Common myeloid progenitor, CD34-positive (primary cell): ENCODE data around the gene NR2C1.
A peak's percentile ranks its signal among the peaks of the same experiment; 100 is the strongest.

ENCODE experiments used
- CTCF ChIA-PET: fragments of 350-600 bp; sonication (Branson Sonifier 250); formaldehyde crosslinking; loops from one replicate; lab custom pipeline; 2021; ENCODE audit warnings: antibody characterized with exemption; lab: Charles Lee
- POLR2A ChIA-PET: fragments of 350-600 bp; sonication (Branson Sonifier 250); formaldehyde crosslinking; loops from one replicate; lab custom pipeline; 2021; ENCODE audit warnings: antibody characterized with exemption; lab: Charles Lee
- DNase-seq, 3 donors: peaks; one replicate each; pipeline versions ENCODE4 v3.0.0 to v3.0.0-alpha.2; 2013
- H3K27ac ChIP-seq, 2 experiments: 1 replicate in 1 of 2; 2 replicates in 1 of 2; pipeline ENCODE4 v1.7.0; 2013; ENCODE audit warnings: inconsistent platforms in 2 of 2, low read length in 2 of 2, mild to moderate bottlenecking in 2 of 2, low read depth in 1 of 2, moderate library complexity in 1 of 2; ENCODE audit not compliant: severe bottlenecking in 2 of 2, insufficient read depth in 1 of 2, poor library complexity in 1 of 2
- H3K27me3 ChIP-seq, 5 experiments: replicated peaks in 2 of 5; 1 replicate in 3 of 5; 2 replicates in 2 of 5; pipeline versions ENCODE4 v1.6.1 to v1.7.0; 2013; ENCODE audit warnings: low read length in 4 of 5, mild to moderate bottlenecking in 2 of 5, moderate library complexity in 2 of 5, inconsistent platforms in 1 of 5; ENCODE audit not compliant: insufficient read depth in 5 of 5, control insufficient read depth in 4 of 5
- H3K36me3 ChIP-seq, 4 experiments: 1 replicate in 2 of 4; 2 replicates in 2 of 4; pipeline versions ENCODE4 v1.6.1 to v1.7.0; 2013; ENCODE audit warnings: low read length in 3 of 4, control low read depth in 1 of 4, mild to moderate bottlenecking in 1 of 4; ENCODE audit not compliant: control insufficient read depth in 4 of 4, insufficient read depth in 4 of 4
- H3K4me1 ChIP-seq, 4 experiments: 1 replicate in 3 of 4; 2 replicates in 1 of 4; pipeline versions ENCODE4 v1.6.1 to v1.7.1; 2013; ENCODE audit warnings: low read length in 3 of 4, mild to moderate bottlenecking in 3 of 4, control low read depth in 1 of 4, inconsistent platforms in 1 of 4, moderate library complexity in 1 of 4; ENCODE audit not compliant: control insufficient read depth in 4 of 4, insufficient read depth in 4 of 4; ENCODE audit errors: control extremely low read depth in 1 of 4
- H3K4me3 ChIP-seq, 7 experiments: 1 replicate in 4 of 7; 2 replicates in 3 of 7; pipeline versions ENCODE4 v1.5.1 to v1.7.0; 2013; ENCODE audit warnings: mild to moderate bottlenecking in 7 of 7, low read length in 6 of 7, moderate library complexity in 6 of 7, inconsistent platforms in 2 of 7, low read depth in 2 of 7, control low read depth in 1 of 7; ENCODE audit not compliant: insufficient read depth in 4 of 7, control insufficient read depth in 1 of 7; ENCODE audit errors: extremely low read depth in 1 of 7
- H3K9me3 ChIP-seq, 5 experiments: 1 replicate in 4 of 5; 2 replicates in 1 of 5; pipeline versions ENCODE4 v1.6.1 to v1.7.1; 2013; ENCODE audit warnings: low read length in 4 of 5, mild to moderate bottlenecking in 2 of 5, inconsistent platforms in 1 of 5, low read depth in 1 of 5, moderate library complexity in 1 of 5; ENCODE audit not compliant: control insufficient read depth in 4 of 5, insufficient read depth in 2 of 5; ENCODE audit errors: control extremely low read depth in 1 of 5
- WGBS: methylation state at CpG from one replicate; pipeline ENCODE4 v1.1.5; 2013; ENCODE audit not compliant: insufficient coverage; 5-methylcytosine and 5-hydroxymethylcytosine counted together

The NR2C1 gene

GRCh38 chr12:95006206-95006605 is 67.2 kb downstream of the NR2C1 start:
- ChIA-PET POLR2A (no interaction called here), CTCF (no interaction called here)
- no peak for DNase-seq
- no peak overlapping the region for H3K4me3 ChIP-seq
- no peaks in the 10 kb centered on the region for H3K27me3 ChIP-seq
- peaks cover 2 to 11% (median 4%) of the 10 kb centered on the region in 5 experiments for H3K9me3 ChIP-seq
- 100% methylated on average over 3 of the region's 4 CpGs for WGBS
- no peaks in the 10 kb centered on the region for H3K36me3 ChIP-seq
- H3K4me1 ChIP-seq, result peaks cover 5 to 19% (median 12%) of the 10 kb centered on the region in 4 experiments
- no peak overlapping the region for H3K27ac ChIP-seq

- CTCF ChIA-PET, result interaction anchor here (1.0 to 1.2 kb wide), 2 partner anchors 9 to 23 kb away, joined by 3 to 4 read pairs; no protein-coding TSS in a partner anchor
- Histone ChIP-seq H3K4me1 (peaks cover 5 to 21% (median 12%) of the 10 kb centered on the region in 4 experiments), H3K27ac (no peak overlapping the region), H3K4me3 (no peak overlapping the region), H3K36me3 (peaks cover 0 to 10% (median 5%) of the 10 kb centered on the region in 4 experiments), H3K9me3 (peaks cover 2 to 11% (median 4%) of the 10 kb centered on the region in 5 experiments), H3K27me3 (no peaks in the 10 kb centered on the region)
- POLR2A ChIA-PET, result no interaction called here
- 75% methylated on average over 1 of the region's 2 CpGs for WGBS
- DNase-seq, result peak; percentile 14 to 47 (median 43)
Measured at GRCh38 chr12:95004610-95005009, 68.8 kb downstream of the NR2C1 start.

DNA sequence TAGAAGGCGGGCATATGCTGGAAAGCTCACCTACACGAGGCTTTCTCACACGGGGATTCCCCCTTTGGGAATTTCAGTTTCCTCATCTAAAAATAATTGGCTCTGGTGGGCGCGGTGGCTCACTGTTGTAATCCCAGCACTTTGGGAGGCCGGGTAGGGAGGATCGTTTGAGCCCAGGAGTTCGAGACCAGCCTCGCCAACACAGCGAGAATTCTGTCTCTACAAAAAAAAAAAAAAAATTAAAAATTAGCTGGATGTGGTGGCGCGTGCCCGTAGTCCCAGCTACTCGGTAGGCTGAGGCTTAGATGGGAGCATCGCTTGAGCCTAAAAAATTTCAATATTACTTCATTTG is 69.5 kb downstream of the NR2C1 start:
- peaks cover 5 to 21% (median 12%) of the 10 kb centered on the region in 4 experiments for H3K4me1 ChIP-seq
- H3K27ac ChIP-seq, result peak overlapping the region; percentile 25 to 96
- CTCF ChIA-PET, result interaction anchor here (0.8 to 1.8 kb wide), 4 partner anchors 10 to 23 kb away, joined by 3 to 4 read pairs (median 4); no protein-coding TSS in a partner anchor
- H3K9me3 ChIP-seq, result peaks cover 2 to 11% (median 4%) of the 10 kb centered on the region in 5 experiments
- 67% methylated on average over 10 of the region's 15 CpGs for WGBS
- no peak for DNase-seq
- POLR2A ChIA-PET, result interaction anchor here (1.0 kb wide), 1 partner anchor 12 kb away, joined by 3 read pairs; no protein-coding TSS in a partner anchor
- H3K4me3 ChIP-seq, result peak overlapping the region; percentile 78 to 100 (median 95)
- peaks cover 0 to 10% (median 5%) of the 10 kb centered on the region in 4 experiments for H3K36me3 ChIP-seq
- H3K27me3 ChIP-seq, result no peaks in the 10 kb centered on the region

DNA sequence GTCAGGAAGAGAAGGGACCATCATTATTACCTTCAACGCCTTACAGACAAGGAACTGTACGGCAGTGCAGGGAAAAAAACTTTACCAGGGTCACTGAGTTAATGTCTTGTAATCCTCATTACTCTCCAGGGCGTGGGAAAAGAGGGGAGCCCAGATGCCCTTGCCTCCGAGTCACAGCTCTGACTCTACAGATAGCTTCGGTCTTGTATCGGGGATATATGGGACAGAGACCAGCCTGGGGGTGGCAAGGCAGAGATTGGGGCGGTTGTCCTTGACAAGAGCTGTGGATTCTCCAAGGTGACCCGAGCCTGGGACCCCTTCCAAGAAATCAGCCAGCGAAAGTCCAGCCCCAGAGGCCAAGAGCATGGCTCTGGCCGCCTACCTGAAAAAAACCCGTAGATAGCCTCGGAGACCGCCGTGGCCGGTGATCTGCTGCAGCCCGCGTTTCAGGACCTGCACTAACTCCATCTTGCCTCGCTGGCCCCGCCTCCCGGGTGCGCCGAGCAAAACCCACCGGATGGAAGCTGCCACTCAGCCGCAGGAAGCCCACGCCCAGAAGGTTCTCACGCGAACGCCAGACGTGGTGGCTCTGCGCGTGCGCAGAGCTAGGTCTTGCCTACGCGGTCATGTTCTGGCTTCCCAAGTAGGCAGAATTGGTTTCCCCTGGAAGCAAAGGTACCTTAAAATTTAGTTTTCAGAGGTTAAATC is 70.1 kb downstream of the NR2C1 start, which contains the start of gene NDUFA12:
Gene NDUFA12, minus strand, starts transcription at position 485 of the 708 bp plus-strand sequence. Its CDS starts 17 bp downstream, at position 468.
- Histone ChIP-seq H3K9me3 (peaks cover 1 to 11% (median 4%) of the 10 kb centered on the region in 5 experiments), H3K36me3 (peaks cover 0 to 10% (median 5%) of the 10 kb centered on the region in 4 experiments), H3K4me3 (peak within 1 kb of the TSS; percentile 78 to 100 (median 95)), H3K27ac (peak within 1 kb of the TSS; percentile 88 to 96), H3K27me3 (no peaks in the 10 kb centered on the region), H3K4me1 (peaks cover 5 to 22% (median 14%) of the 10 kb centered on the region in 4 experiments)
- POLR2A ChIA-PET, result interaction anchor here (1.0 kb wide), 1 partner anchor 13 kb away, joined by 3 read pairs; no protein-coding TSS in a partner anchor
- under 1% methylated on average over 28 of the region's 34 CpGs for WGBS
- DNase-seq, result peak; percentile 97 to 98 (median 97)
- CTCF ChIA-PET, result interaction anchor here (0.8 to 1.8 kb wide), 4 partner anchors 11 to 22 kb away, joined by 3 to 4 read pairs (median 4); no protein-coding TSS in a partner anchor

- Histone ChIP-seq H3K4me3 (peak overlapping the region; percentile 78 to 100 (median 95)), H3K27ac (peak overlapping the region; percentile 88 to 96), H3K4me1 (peaks cover 5 to 24% (median 16%) of the 10 kb centered on the region in 4 experiments), H3K36me3 (peaks cover 0 to 10% (median 5%) of the 10 kb centered on the region in 4 experiments), H3K27me3 (no peaks in the 10 kb centered on the region), H3K9me3 (peaks cover 0 to 8% (median 2%) of the 10 kb centered on the region in 5 experiments)
- POLR2A ChIA-PET, result interaction anchor here (1.0 kb wide), 1 partner anchor 13 kb away, joined by 3 read pairs; no protein-coding TSS in a partner anchor
- no CpG with 5 or more reads among the region's 3 CpGs for WGBS
- CTCF ChIA-PET, result interaction anchor here (1.8 kb wide), 1 partner anchor 17 kb away, joined by 4 read pairs; no protein-coding TSS in a partner anchor
- peak; percentile 4 to 45 (median 28) for DNase-seq
Measured at GRCh38 chr12:95002754-95003153, 70.7 kb downstream of the NR2C1 start.

DNA sequence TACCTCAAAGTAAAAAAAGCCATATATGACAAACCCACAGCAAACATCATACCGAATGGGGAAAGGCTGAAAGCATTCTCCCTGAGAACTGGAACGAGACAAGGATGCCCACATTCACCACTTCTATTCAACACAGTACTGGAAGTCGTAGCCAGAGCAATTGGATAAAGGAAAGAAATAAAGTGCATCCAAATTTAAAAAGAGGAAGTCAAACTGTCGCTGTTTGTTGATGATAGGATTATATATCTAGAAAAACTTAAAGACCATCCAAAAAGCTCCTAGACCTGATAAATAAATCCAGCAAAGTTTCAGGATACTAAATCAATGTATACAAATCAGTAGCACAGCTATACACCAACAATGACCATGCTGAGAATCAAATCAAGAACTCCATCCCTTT is 75.1 kb downstream of the NR2C1 start:
- no peak overlapping the region for H3K4me3 ChIP-seq
- H3K27ac ChIP-seq, result no peak overlapping the region
- DNase-seq, result peak; percentile 5 to 45 (median 28)
- peaks cover 6 to 23% (median 12%) of the 10 kb centered on the region in 4 experiments for H3K36me3 ChIP-seq
- H3K4me1 ChIP-seq, result peaks cover 5 to 16% (median 13%) of the 10 kb centered on the region in 4 experiments
- no peaks in the 10 kb centered on the region for H3K27me3 ChIP-seq
- H3K9me3 ChIP-seq, result no peaks in the 10 kb centered on the region
- CTCF ChIA-PET, result no interaction called here
- POLR2A ChIA-PET, result no interaction called here
- WGBS, result no CpG with 5 or more reads among the region's 4 CpGs
